Ovary (tissue), 9 donors: Measurements from ENCODE around the gene TOP2B. TPM values are rescaled to one million over a fixed set of nuclear protein-coding genes. Genes with fewer than 3 reads are reported as not detected.

Experiments used
- DNase-seq, 5 donors: peaks; one replicate each; pipeline ENCODE4 v3.0.0-alpha.2; 2019 to 2020
- H3K27ac ChIP-seq, 2 donors: fragments of 200-600 bp; one replicate each; pipeline versions ENCODE4 v1.5.1 to v1.8.0; 2019 to 2022
- H3K27me3 ChIP-seq: fragments of 200-600 bp; one replicate; pipeline ENCODE4 v1.8.0; 2022
- H3K36me3 ChIP-seq: fragments of 200-600 bp; sonication (generic); one replicate; pipeline ENCODE4 v1.5.1; 2019
- H3K4me1 ChIP-seq: one replicate; pipeline ENCODE4 v1.8.1; 2013; ENCODE audit warnings: mild to moderate bottlenecking, moderate library complexity; ENCODE audit not compliant: insufficient read depth
- H3K4me3 ChIP-seq: fragments of 200-600 bp; sonication (generic); one replicate; pipeline ENCODE4 v1.5.1; 2017
- H3K9me3 ChIP-seq, 2 donors: fragments of 200-600 bp in 1 of 2; sonication (generic) in 1 of 2; one replicate each; pipeline versions ENCODE4 v1.5.1 to v1.8.1; 2013 to 2019; ENCODE audit warnings: mild to moderate bottlenecking in 1 of 2, moderate library complexity in 1 of 2
- EP300 ChIP-seq: sonication (generic); formaldehyde crosslinking; IDR thresholded peaks from one replicate; pipeline ENCODE4 v1.6.1; 2017; ENCODE audit warnings: antibody characterized with exemption
- POLR2A ChIP-seq: fragments of 450-650 bp; IDR thresholded peaks from one replicate; pipeline ENCODE4 v1.6.1; 2017; ENCODE audit warnings: antibody characterized with exemption, mild to moderate bottlenecking, moderate library complexity
- WGBS, 3 donors: extraction: QIAGEN DNeasy Blood & Tissue Kit in 1 of 3; methylation state at CpG; one replicate each; pipeline versions ENCODE4 v1.1.5 to v1.1.7; 2013 to 2017; 5-methylcytosine and 5-hydroxymethylcytosine counted together
- intact Hi-C, 4 donors: fragments of 100-400 bp; cut with DNase I; formaldehyde crosslinking; loops; one replicate each; pipeline versions ENCODE4 v1.11.0 to v1.15.1; 2022 to 2023
- polyA plus RNA-seq, 2 donors: library from polyadenylated mRNA; stranded (reverse); fragments of 200-250 nt in 1 of 2; fragments of 350-450 nt in 1 of 2; fragmentation: Illumina TruSeq in 1 of 2; extraction: RNeasy Lipid Tissue Mini Kit (QIAGEN cat#74804) in 1 of 2; gene quantifications; one replicate each; pipeline ENCODE4 v1.2.3, GENCODE V29; 2013 to 2014
- total RNA-seq, 7 donors: library from RNA; depleted of rRNA in 2 of 7; stranded (reverse); fragments of >200 nt in 2 of 7; fragmentation: NEBNext Ultra II Directional in 3 of 7; extraction: Animal tissue kit (Norgen Biotek cat#: 25700) in 3 of 7; gene quantifications; one replicate each; pipeline versions ENCODE4 v1.1.0 to v1.2.4, GENCODE V29; 2016 to 2023
- TF ChIP-seq, protein P1 (sequence below), 3 donors: fragments of 450-650 bp in 2 of 3; fragments of 200-600 bp in 1 of 3; IDR thresholded peaks; one replicate each; pipeline versions ENCODE4 v1.5.1 to v1.8.0; 2016 to 2022; ENCODE audit warnings: antibody characterized with exemption in 3 of 3, mild to moderate bottlenecking in 1 of 3
- donor health status: DM: no; HTN: no; CAD: no; lungs with moderate emphysema.
- donor health status: DM: no; HTN: no; CAD: no.
- donor health status: Bipolar disorder and iron deficiency.
- donor health status: DM: yes; HTN: yes; CAD: no.
- donor health status: DM: no; HTN: no; CAD: no.
- donor health status: DM: yes; HTN: yes; CAD: no.

The TOP2B gene
- total and polyA plus RNA-seq, 9 donors = 65.3 to 134 (median 98.2) TPM

DNA sequence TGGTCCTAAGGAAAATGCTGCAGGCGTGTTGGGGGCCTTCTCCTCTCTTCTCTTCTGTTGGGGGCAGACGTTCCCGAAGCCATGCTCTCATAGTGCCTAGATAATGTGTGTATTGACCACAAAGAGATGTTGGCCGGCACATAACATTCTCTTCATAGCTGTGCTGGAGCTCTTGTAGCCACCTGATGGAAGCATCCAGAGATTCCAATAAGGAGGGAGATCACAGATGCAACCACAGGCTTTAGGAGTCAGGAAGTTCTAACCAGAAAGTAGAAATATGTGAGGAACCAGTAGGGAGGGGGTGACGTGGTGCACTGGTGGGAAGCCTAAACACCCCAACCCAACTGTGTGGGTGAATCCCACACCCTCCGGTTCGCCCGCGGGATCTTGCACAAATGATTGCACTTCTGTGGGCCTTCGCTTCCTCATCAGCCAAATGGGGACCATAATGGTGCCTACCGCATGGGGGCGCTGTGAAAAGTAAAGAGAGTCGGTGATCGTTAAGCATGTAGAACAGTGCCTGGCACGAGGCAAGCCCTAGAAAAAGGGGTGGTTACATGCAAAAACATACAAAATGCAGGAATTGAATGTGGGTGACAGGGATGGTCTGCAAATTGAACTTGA, 87.8 kb downstream of the TOP2B start:
- TF ChIP-seq POLR2A (no peak), EP300 (no peak)
- TF ChIP-seq, protein P1, sequence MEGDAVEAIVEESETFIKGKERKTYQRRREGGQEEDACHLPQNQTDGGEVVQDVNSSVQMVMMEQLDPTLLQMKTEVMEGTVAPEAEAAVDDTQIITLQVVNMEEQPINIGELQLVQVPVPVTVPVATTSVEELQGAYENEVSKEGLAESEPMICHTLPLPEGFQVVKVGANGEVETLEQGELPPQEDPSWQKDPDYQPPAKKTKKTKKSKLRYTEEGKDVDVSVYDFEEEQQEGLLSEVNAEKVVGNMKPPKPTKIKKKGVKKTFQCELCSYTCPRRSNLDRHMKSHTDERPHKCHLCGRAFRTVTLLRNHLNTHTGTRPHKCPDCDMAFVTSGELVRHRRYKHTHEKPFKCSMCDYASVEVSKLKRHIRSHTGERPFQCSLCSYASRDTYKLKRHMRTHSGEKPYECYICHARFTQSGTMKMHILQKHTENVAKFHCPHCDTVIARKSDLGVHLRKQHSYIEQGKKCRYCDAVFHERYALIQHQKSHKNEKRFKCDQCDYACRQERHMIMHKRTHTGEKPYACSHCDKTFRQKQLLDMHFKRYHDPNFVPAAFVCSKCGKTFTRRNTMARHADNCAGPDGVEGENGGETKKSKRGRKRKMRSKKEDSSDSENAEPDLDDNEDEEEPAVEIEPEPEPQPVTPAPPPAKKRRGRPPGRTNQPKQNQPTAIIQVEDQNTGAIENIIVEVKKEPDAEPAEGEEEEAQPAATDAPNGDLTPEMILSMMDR (IDR thresholded peaks at IDR 0.05) = no peak
- H3K27me3 ChIP-seq = no peaks in the 10 kb centered on the region
- H3K9me3 ChIP-seq = no peaks in the 10 kb centered on the region
- H3K27ac ChIP-seq = no peak overlapping the region
- no peaks in the 10 kb centered on the region for H3K4me1 ChIP-seq
- no peak for DNase-seq
- intact Hi-C loops = no loop called here
- WGBS, 3 donors = 82 to 86% (median 83%) methylated on average over 15 of the region's 15 CpGs
- H3K4me3 ChIP-seq = no peak overlapping the region
- no peaks in the 10 kb centered on the region for H3K36me3 ChIP-seq

DNA sequence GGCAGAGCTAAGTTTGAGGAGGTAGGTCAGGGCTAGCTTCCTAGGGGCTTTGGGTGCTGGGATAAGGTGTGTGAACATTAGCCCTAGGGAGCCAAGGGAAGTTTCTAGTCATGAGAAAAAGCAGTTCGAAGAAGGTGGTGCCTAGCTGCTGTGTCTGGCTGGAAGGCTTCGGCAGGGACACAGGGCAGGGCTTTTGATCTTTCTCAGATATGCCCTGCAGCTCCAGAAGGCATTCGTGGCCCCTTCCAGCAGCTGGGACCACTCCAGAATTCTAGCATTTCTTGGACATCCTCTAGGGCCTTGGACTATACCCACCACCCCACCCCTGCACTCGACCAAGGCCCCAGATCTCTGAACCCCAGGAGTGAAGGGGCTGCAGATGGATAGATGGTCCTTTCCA, 88.6 kb downstream of the TOP2B start:
- DNase-seq = no peak
- WGBS, 3 donors = 76 to 83% (median 77%) methylated on average over 4 of the region's 4 CpGs
- intact Hi-C loops = no loop called here
- Histone ChIP-seq H3K36me3 (no peaks in the 10 kb centered on the region), H3K9me3 (no peaks in the 10 kb centered on the region), H3K27ac (no peak overlapping the region), H3K27me3 (no peaks in the 10 kb centered on the region), H3K4me3 (no peak overlapping the region), H3K4me1 (no peaks in the 10 kb centered on the region)
- TF ChIP-seq EP300 (no peak), POLR2A (no peak)
- TF ChIP-seq, protein P1 (IDR thresholded peaks at IDR 0.05) = no peak

DNA sequence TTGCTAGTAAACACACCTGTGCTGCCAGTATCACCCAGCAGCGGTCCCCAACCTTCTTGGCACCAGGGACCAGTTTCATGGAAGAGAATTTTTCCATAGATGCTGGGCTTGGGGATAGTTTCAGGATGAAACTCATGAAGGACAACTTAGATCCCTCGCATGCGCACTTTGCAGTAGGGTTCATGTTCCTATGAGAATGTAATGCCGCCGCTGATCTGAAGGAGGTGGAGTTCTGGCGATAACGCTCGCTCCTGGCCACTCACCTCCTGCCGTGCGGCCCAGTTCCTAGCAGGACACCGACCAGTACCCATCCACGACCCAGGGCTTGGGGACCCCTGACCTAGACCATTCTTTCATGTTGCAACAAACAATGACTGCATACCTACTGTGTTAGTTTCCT, 89.7 kb downstream of the TOP2B start:
- no peak overlapping the region for H3K4me3 ChIP-seq
- WGBS, 3 donors = 94 to 97% (median 97%) methylated on average over 12 of the region's 12 CpGs
- DNase-seq = no peak
- no peaks in the 10 kb centered on the region for H3K27me3 ChIP-seq
- intact Hi-C loops = no loop called here
- TF ChIP-seq POLR2A (no peak), EP300 (no peak)
- TF ChIP-seq, protein P1 (IDR thresholded peaks at IDR 0.05) = no peak
- no peaks in the 10 kb centered on the region for H3K36me3 ChIP-seq
- no peak overlapping the region for H3K27ac ChIP-seq
- H3K4me1 ChIP-seq = no peaks in the 10 kb centered on the region
- no peaks in the 10 kb centered on the region for H3K9me3 ChIP-seq

DNA sequence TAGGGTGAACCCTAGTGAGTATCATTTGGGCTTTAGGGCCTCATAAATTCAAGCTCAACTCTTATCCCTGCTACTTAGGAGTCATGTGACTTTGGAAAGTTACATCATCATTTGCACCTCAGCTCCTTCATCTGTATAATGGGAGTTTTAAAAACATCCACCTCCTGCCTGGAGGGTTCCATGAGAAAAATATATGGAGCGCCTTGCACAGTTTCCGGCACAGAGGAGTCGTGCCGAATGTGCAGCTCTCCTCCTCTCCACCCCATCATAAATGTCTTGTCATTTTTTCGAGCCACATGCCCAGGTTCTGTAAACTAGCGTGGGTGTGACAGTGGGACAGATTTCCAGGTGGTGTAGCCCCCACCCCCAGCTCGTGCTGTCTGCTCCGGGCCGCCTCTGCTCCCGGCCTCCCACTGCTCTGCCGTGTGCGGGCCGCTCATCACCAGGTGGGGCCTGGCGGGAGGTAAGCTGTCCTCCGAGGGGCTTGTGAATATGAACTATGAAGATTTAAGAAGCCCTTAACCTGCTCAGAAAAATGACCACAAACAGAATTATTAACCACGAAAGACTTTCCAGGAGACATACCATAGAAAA, 90.4 kb downstream of the TOP2B start:
- WGBS, 3 donors = 92 to 95% (median 93%) methylated on average over 16 of the region's 16 CpGs
- intact Hi-C loops = no loop called here
- H3K36me3 ChIP-seq = no peaks in the 10 kb centered on the region

More for the DNA sequence above, 90.4 kb downstream of the TOP2B start:
- no peaks in the 10 kb centered on the region for H3K9me3 ChIP-seq
- H3K4me3 ChIP-seq = no peak overlapping the region
- TF ChIP-seq EP300 = no peak
- TF ChIP-seq, protein P1 (IDR thresholded peaks at IDR 0.05) = no peak
- TF ChIP-seq POLR2A = no peak
- no peaks in the 10 kb centered on the region for H3K4me1 ChIP-seq
- H3K27ac ChIP-seq = no peak overlapping the region
- no peak for DNase-seq
- no peaks in the 10 kb centered on the region for H3K27me3 ChIP-seq
